ENCODE results near the gene NEMF. TPM values are rescaled to one million over a fixed set of nuclear protein-coding genes. Genes with fewer than 3 reads are reported as not detected.
"Not testable (repeated sequence)": the region's sequence is repeated elsewhere in the genome, so short reads cannot be mapped to it uniquely, and the experiment has no call there.

Gene NEMF
- total RNA-seq, 1 experiment from 2014 or later, result 55.0 TPM

DNA sequence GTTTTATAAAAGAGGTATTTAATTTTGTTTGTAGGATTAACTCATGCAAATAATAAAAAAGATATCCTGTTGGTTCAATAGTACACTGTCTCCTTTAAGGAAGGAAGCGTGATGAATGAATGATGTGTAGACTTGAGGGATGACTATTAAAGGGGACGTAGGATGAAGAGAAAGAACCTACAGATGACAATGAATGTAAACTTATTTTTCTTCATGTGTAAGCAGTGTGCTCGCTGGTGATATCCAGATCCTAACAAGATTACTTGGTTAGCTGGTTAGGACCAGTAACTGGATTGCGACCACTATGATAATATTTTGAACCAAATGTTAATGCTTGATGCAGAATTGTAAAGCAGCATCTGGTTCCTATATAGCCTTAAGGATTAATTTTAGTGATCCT, 42.9 kb upstream of the NEMF start:
- CTCF ChIA-PET, result interaction anchor here (0.6 to 1.4 kb wide), 4 partner anchors 30 to 187 kb away, joined by 3 to 5 read pairs (median 4); no protein-coding TSS in a partner anchor
- H3K4me3 Mint-ChIP-seq (ENCODE audit: unreplicated experiment), result peak overlapping the region; percentile 92
- TF ChIP-seq, protein P1, sequence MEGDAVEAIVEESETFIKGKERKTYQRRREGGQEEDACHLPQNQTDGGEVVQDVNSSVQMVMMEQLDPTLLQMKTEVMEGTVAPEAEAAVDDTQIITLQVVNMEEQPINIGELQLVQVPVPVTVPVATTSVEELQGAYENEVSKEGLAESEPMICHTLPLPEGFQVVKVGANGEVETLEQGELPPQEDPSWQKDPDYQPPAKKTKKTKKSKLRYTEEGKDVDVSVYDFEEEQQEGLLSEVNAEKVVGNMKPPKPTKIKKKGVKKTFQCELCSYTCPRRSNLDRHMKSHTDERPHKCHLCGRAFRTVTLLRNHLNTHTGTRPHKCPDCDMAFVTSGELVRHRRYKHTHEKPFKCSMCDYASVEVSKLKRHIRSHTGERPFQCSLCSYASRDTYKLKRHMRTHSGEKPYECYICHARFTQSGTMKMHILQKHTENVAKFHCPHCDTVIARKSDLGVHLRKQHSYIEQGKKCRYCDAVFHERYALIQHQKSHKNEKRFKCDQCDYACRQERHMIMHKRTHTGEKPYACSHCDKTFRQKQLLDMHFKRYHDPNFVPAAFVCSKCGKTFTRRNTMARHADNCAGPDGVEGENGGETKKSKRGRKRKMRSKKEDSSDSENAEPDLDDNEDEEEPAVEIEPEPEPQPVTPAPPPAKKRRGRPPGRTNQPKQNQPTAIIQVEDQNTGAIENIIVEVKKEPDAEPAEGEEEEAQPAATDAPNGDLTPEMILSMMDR (IDR thresholded peaks at IDR 0.05; ENCODE audit: unreplicated experiment), result no peak
- no peaks in the 10 kb centered on the region for H3K27me3 Mint-ChIP-seq (ENCODE audit: insufficient read depth, unreplicated experiment)
- H3K27ac Mint-ChIP-seq (ENCODE audit: low read depth, unreplicated experiment), result peak overlapping the region; percentile 99
- POLR2A ChIA-PET, result interaction anchor here (0.5 to 1.9 kb wide), 25 partner anchors 10 to 196 kb away, joined by 3 to 31 read pairs (median 5); partner anchors contain the start of gene NEMF
- intact Hi-C loops (cut with micrococcal nuclease), result loop anchor here (1.0 to 5.0 kb wide), 2 partner anchors 67 to 143 kb away; no protein-coding TSS in a partner anchor
- BruUV-seq (replicated peaks), result no TSS peak
- H3K36me3 Mint-ChIP-seq (ENCODE audit: insufficient read depth, unreplicated experiment), result peaks cover 46% of the 10 kb centered on the region
- peaks cover 39% of the 10 kb centered on the region for H3K4me1 Mint-ChIP-seq (ENCODE audit: insufficient read depth, unreplicated experiment)
- no peaks in the 10 kb centered on the region for H3K9me3 Mint-ChIP-seq (ENCODE audit: unreplicated experiment)
- DNase-seq (ENCODE audit: unreplicated experiment), result peak; percentile 21

DNA sequence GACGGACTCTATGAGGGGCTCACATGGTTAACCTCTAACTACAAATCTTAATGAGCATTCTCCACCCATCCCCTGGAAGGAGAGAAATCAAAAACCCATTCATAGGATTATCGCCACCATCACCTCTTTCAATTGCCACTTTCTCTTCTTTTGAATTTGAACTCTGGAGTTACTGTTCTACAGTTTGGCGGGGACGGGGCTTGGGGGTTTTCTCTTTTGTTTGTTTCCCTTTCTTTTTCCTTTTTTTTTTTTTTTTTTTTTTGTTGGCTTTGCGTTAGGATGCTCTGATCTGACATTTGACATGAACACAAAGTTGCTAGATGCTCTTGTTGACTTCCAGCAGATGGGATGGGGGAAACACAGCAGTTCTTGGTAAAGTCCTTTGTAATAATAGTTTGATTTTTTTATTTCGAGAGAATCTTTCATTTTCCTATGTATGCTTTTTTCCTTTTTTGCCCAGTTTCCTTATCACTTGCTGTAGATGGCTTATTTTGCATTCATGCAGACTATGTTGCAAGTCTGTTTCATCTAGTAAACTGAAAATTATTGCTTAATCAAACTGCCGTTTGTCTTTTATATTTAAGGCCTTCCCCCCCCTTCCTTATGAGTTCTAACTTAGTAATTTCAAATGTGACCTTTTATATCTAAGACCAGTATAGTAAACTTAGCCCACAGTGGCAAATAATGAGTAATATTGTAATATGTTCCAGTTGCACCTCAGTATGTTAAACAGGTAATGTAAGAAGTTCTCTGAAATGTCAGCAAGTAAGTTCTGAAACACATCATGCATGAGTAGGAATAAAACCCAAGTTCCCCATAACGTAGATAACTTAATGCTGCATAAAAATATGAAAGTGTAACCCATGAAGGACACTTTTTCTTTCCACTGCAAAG, 41.9 kb upstream of the NEMF start:
- Mint-ChIP-seq H3K4me3 (ENCODE audit: unreplicated experiment) (peak overlapping the region; percentile 92), H3K4me1 (ENCODE audit: insufficient read depth, unreplicated experiment) (peaks cover 39% of the 10 kb centered on the region), H3K36me3 (ENCODE audit: insufficient read depth, unreplicated experiment) (peaks cover 46% of the 10 kb centered on the region), H3K27ac (ENCODE audit: low read depth, unreplicated experiment) (peak overlapping the region; percentile 99)
- not testable (repeated sequence) for BruUV-seq (replicated peaks); DNase-seq (ENCODE audit: unreplicated experiment); H3K9me3 Mint-ChIP-seq (ENCODE audit: unreplicated experiment); H3K27me3 Mint-ChIP-seq (ENCODE audit: insufficient read depth, unreplicated experiment)
- intact Hi-C loops (cut with micrococcal nuclease), result loop anchor here (1.0 to 5.0 kb wide), 3 partner anchors 68 to 168 kb away; no protein-coding TSS in a partner anchor
- ChIA-PET CTCF (interaction anchor here (0.6 to 1.0 kb wide), 4 partner anchors 42 to 207 kb away, joined by 3 to 5 read pairs (median 3); partner anchors contain the start of gene NEMF), POLR2A (interaction anchor here (0.8 to 5.1 kb wide), 27 partner anchors 13 to 168 kb away, joined by 3 to 94 read pairs (median 14); partner anchors contain the start of gene NEMF)

DNA sequence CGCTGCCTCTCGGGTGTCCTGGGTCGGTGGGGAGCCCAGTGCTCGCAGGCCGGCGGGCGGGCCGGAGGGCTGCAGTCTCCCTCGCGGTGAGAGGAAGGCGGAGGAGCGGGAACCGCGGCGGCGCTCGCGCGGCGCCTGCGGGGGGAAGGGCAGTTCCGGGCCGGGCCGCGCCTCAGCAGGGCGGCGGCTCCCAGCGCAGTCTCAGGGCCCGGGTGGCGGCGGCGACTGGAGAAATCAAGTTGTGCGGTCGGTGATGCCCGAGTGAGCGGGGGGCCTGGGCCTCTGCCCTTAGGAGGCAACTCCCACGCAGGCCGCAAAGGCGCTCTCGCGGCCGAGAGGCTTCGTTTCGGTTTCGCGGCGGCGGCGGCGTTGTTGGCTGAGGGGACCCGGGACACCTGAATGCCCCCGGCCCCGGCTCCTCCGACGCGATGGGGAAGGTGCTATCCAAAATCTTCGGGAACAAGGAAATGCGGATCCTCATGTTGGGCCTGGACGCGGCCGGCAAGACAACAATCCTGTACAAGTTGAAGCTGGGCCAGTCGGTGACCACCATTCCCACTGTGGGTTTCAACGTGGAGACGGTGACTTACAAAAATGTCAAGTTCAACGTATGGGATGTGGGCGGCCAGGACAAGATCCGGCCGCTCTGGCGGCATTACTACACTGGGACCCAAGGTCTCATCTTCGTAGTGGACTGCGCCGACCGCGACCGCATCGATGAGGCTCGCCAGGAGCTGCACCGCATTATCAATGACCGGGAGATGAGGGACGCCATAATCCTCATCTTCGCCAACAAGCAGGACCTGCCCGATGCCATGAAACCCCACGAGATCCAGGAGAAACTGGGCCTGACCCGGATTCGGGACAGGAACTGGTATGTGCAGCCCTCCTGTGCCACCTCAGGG, 41.0 kb upstream of the NEMF start:
- peak overlapping the region; percentile 92 for H3K4me3 Mint-ChIP-seq (ENCODE audit: unreplicated experiment)
- peak; percentile 42 for DNase-seq (ENCODE audit: unreplicated experiment)
- TF ChIP-seq, protein P1 (IDR thresholded peaks at IDR 0.05; ENCODE audit: unreplicated experiment), result no peak
- TSS peak; percentile 48 for BruUV-seq (replicated peaks)
- H3K27ac Mint-ChIP-seq (ENCODE audit: low read depth, unreplicated experiment), result peak overlapping the region; percentile 99
- H3K27me3 Mint-ChIP-seq (ENCODE audit: insufficient read depth, unreplicated experiment), result no peaks in the 10 kb centered on the region
- H3K9me3 Mint-ChIP-seq (ENCODE audit: unreplicated experiment), result no peaks in the 10 kb centered on the region
- POLR2A ChIA-PET, result interaction anchor here (0.8 to 5.1 kb wide), 25 partner anchors 9 to 223 kb away, joined by 3 to 94 read pairs (median 10); partner anchors contain the start of genes NEMF and VCPKMT
- CTCF ChIA-PET, result interaction anchor here (0.6 to 2.1 kb wide), 7 partner anchors 28 to 208 kb away, joined by 3 to 19 read pairs (median 3); partner anchors contain the start of gene NEMF
- intact Hi-C loops (cut with micrococcal nuclease), result loop anchor here (1.0 to 5.0 kb wide), 3 partner anchors 31 to 169 kb away; no protein-coding TSS in a partner anchor
- H3K36me3 Mint-ChIP-seq (ENCODE audit: insufficient read depth, unreplicated experiment), result peaks cover 46% of the 10 kb centered on the region
- peaks cover 36% of the 10 kb centered on the region for H3K4me1 Mint-ChIP-seq (ENCODE audit: insufficient read depth, unreplicated experiment)
